HCT116 (cell line): Measurements from ENCODE around the gene NME9. TPM values are rescaled to one million over a fixed set of nuclear protein-coding genes. Genes with fewer than 3 reads are reported as not detected.

Experiments
- ATAC-seq: fragments of 200-7000 bp; cut with Tn5 transposase; 2 replicates; pipeline ENCODE4 v1.9.1; 2020; ENCODE audit warnings: mild to moderate bottlenecking, moderate library complexity
- BruUV-seq: library from RNA; stranded (reverse); fragments of 400-500 nt; replicated peaks from 2 replicates; lab custom pipeline; 2021; lab: Mats Ljungman, UMichigan
- CTCF ChIA-PET: fragments of 300-600 bp; sonication (Branson Sonifier 250); formaldehyde crosslinking; loops from one replicate; lab custom pipeline; 2021; ENCODE audit warnings: antibody characterized with exemption; lab: Charles Lee
- POLR2A ChIA-PET: fragments of 300-600, 350-600 bp; sonication (Branson Sonifier 250); formaldehyde crosslinking; loops from one replicate; lab custom pipeline; 2021; ENCODE audit warnings: antibody characterized with exemption; lab: Charles Lee
- RAD21 ChIA-PET, 2 experiments: fragments of 300-600 bp; sonication (Branson Sonifier 250); formaldehyde crosslinking; loops; one replicate each; lab custom pipeline; 2023; ENCODE audit warnings: low total read pairs in 2 of 2; ENCODE audit not compliant: uncharacterized antibody in 2 of 2, unreplicated experiment in 2 of 2, low non-redundant PET in 1 of 2; lab: Charles Lee
- DNase-seq: peaks from one replicate; pipeline ENCODE4 v3.0.0-alpha.2; 2010; ENCODE audit warnings: low read depth, low spot score
- H2AFZ ChIP-seq: fragments of 200-600 bp; shearing (Covaris generic), sonication (generic); 2 replicates; pipeline ENCODE4 v1.6.1; 2017; ENCODE audit warnings: low read depth, mixed run types, mixed read lengths, antibody characterized with exemption, low read length; ENCODE audit not compliant: poor library complexity, severe bottlenecking
- H3K27ac ChIP-seq: 2 replicates; pipeline ENCODE4 v1.5.1; 2012; ENCODE audit warnings: low read depth, low read length
- H3K27me3 ChIP-seq: fragments of 200-600 bp; sonication (generic); 2 replicates; pipeline ENCODE4 v1.6.1; 2016; ENCODE audit warnings: mixed run types, low read length, mixed read lengths; ENCODE audit not compliant: insufficient read depth
- H3K36me3 ChIP-seq, 2 experiments: fragments of 200-500 bp in 1 of 2; fragments of 200-600 bp in 1 of 2; sonication (Bioruptor generic) in 1 of 2; sonication (generic) in 1 of 2; 2 replicates each; pipeline versions ENCODE4 v1.5.1 to v1.6.1; 2014 to 2016; ENCODE audit warnings: low read length in 2 of 2, inconsistent platforms in 1 of 2, mixed read lengths in 1 of 2, mixed run types in 1 of 2; ENCODE audit not compliant: insufficient read depth in 2 of 2, control insufficient read depth in 1 of 2
- H3K4me1 ChIP-seq, 2 experiments: fragments of 200-600 bp in 1 of 2; sonication (generic) in 1 of 2; 2 replicates each; pipeline versions ENCODE4 v1.5.1 to v1.6.1; 2012 to 2017; ENCODE audit warnings: low read length in 2 of 2, inconsistent platforms in 1 of 2, mild to moderate bottlenecking in 1 of 2, mixed read lengths in 1 of 2, mixed run types in 1 of 2, moderate library complexity in 1 of 2; ENCODE audit not compliant: insufficient read depth in 2 of 2, control insufficient read depth in 1 of 2
- H3K4me2 ChIP-seq: fragments of 200-600 bp; sonication (generic); 2 replicates; pipeline ENCODE4 v1.6.1; 2017; ENCODE audit warnings: mixed run types, low read length, mixed read lengths
- H3K4me3 ChIP-seq, 2 experiments: fragments of 200-600 bp in 1 of 2; sonication (generic) in 1 of 2; replicated peaks in 1 of 2; 2 replicates each; pipeline ENCODE4 v1.5.1; 2011 to 2016; ENCODE audit warnings: low read length in 2 of 2, control low read depth in 1 of 2, low read depth in 1 of 2, mild to moderate bottlenecking in 1 of 2, mixed read lengths in 1 of 2, mixed run types in 1 of 2
- H3K79me2 ChIP-seq: fragments of 200-600 bp; sonication (generic); 2 replicates; pipeline ENCODE4 v1.6.1; 2017; ENCODE audit warnings: mild to moderate bottlenecking, mixed run types, low read length, moderate library complexity, mixed read lengths; ENCODE audit not compliant: insufficient read depth
- H3K9ac ChIP-seq: fragments of 200-600 bp; sonication (generic); 2 replicates; pipeline ENCODE4 v1.6.1; 2016; ENCODE audit warnings: low read length, mixed read lengths
- H3K9me2 ChIP-seq: fragments of 200-600 bp; sonication (generic), shearing (Covaris generic); 2 replicates; pipeline ENCODE4 v1.6.1; 2017; ENCODE audit warnings: mixed run types, mild to moderate bottlenecking, moderate library complexity; ENCODE audit not compliant: insufficient read depth
- H3K9me3 ChIP-seq, 2 experiments: fragments of 200-500 bp in 1 of 2; fragments of 200-600 bp in 1 of 2; sonication (Bioruptor generic) in 1 of 2; sonication (generic) in 1 of 2; 2 replicates each; pipeline ENCODE4 v1.6.1; 2014 to 2017; ENCODE audit warnings: low read length in 2 of 2, mixed read lengths in 2 of 2, inconsistent platforms in 1 of 2, low read depth in 1 of 2, mild to moderate bottlenecking in 1 of 2, mixed run types in 1 of 2, moderate library complexity in 1 of 2; ENCODE audit not compliant: control insufficient read depth in 1 of 2, insufficient read depth in 1 of 2
- H4K20me1 ChIP-seq: fragments of 200-600 bp; sonication (generic), shearing (Covaris generic); 2 replicates; pipeline ENCODE4 v1.6.1; 2017; ENCODE audit warnings: mixed run types, mild to moderate bottlenecking, moderate library complexity; ENCODE audit not compliant: insufficient read depth
- CEBPB ChIP-seq: IDR thresholded peaks from 2 replicates; pipeline ENCODE4 v1.6.1; 2012; ENCODE audit warnings: low read depth
- FOSL1 ChIP-seq: IDR thresholded peaks from 2 replicates; pipeline ENCODE4 v1.6.1; 2012; ENCODE audit warnings: low read depth
- POLR2AphosphoS5 ChIP-seq: IDR thresholded peaks from 2 replicates; pipeline ENCODE4 v1.6.1; 2011; ENCODE audit warnings: mild to moderate bottlenecking, low read depth, low read length, moderate library complexity
- SP1 ChIP-seq: IDR thresholded peaks from 2 replicates; pipeline ENCODE4 v1.6.1; 2012; ENCODE audit warnings: low read depth
- ZFX ChIP-seq: fragments of 450-650 bp; IDR thresholded peaks from 2 replicates; pipeline ENCODE4 v1.6.1; 2017
- ZNF274 ChIP-seq: fragments of 200-500 bp; sonication (Bioruptor generic); IDR thresholded peaks from 2 replicates; pipeline ENCODE4 v1.6.1; 2014; ENCODE audit warnings: mild to moderate bottlenecking, low read depth, low read length, inconsistent platforms
- intact Hi-C: fragments of 100-400 bp; cut with micrococcal nuclease; formaldehyde crosslinking; loops from 2 replicates; pipeline ENCODE4 v1.10.0; 2022
- total RNA-seq: library from RNA; stranded (reverse); gene quantifications from one replicate; pipeline ENCODE4 v1.2.1, GENCODE V29; 2021; ENCODE audit not compliant: unreplicated experiment
- TF ChIP-seq, protein P1 (sequence below): IDR thresholded peaks from 2 replicates; pipeline ENCODE4 v1.6.1; 2012; ENCODE audit warnings: low read depth

The NME9 gene
- total RNA-seq, 1 experiment from 2014 or later, result 0.79 TPM

DNA sequence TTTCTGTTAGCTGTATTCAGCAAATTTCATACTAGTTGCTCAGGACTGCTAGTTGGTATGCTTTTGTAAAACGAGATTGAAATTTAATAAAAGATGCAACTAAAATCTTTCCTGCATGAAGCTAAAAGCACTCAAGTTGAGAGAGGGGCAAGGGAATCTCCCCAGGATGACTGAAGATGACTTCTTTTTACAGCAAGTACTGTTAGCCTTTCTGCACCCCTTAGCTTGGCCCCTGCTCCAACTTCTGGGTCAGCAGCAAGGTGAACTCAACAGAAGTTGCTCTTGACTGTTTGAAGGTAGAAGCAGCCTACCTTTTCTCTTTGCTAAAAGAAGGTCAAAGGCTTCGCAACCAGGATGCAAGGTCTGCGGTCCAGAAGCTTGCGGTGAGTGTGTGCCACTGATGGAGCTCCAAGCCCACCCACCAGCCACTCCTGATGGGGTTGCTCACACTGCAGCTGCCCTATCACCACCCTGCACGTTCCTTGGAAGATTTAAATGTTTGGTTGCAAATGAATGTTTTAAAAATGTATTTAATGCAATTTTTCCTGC lies 32.5 kb downstream of the NME9 start:
- Histone ChIP-seq H3K36me3 (peaks cover 6 to 7% of the 10 kb centered on the region in 2 experiments; a peak in 2 of 4 replicates), H4K20me1 (no peaks in the 10 kb centered on the region), H3K9me2 (no peaks in the 10 kb centered on the region), H3K27ac (no peak overlapping the region), H3K4me1 (no peaks in the 10 kb centered on the region), H2AFZ (no peak overlapping the region), H3K9ac (no peak overlapping the region), H3K79me2 (no peaks in the 10 kb centered on the region), H3K4me2 (no peak overlapping the region), H3K4me3 (no peak overlapping the region), H3K9me3 (no peaks in the 10 kb centered on the region), H3K27me3 (no peaks in the 10 kb centered on the region)
- BruUV-seq, result no TSS peak
- intact Hi-C loops, result no loop called here
- RAD21 ChIA-PET, result no interaction called here
- ATAC-seq (no peak), DNase-seq (no peak)
- POLR2A ChIA-PET, result no interaction called here
- CTCF ChIA-PET, result no interaction called here
- TF ChIP-seq FOSL1, result no peak
- TF ChIP-seq, protein P1, sequence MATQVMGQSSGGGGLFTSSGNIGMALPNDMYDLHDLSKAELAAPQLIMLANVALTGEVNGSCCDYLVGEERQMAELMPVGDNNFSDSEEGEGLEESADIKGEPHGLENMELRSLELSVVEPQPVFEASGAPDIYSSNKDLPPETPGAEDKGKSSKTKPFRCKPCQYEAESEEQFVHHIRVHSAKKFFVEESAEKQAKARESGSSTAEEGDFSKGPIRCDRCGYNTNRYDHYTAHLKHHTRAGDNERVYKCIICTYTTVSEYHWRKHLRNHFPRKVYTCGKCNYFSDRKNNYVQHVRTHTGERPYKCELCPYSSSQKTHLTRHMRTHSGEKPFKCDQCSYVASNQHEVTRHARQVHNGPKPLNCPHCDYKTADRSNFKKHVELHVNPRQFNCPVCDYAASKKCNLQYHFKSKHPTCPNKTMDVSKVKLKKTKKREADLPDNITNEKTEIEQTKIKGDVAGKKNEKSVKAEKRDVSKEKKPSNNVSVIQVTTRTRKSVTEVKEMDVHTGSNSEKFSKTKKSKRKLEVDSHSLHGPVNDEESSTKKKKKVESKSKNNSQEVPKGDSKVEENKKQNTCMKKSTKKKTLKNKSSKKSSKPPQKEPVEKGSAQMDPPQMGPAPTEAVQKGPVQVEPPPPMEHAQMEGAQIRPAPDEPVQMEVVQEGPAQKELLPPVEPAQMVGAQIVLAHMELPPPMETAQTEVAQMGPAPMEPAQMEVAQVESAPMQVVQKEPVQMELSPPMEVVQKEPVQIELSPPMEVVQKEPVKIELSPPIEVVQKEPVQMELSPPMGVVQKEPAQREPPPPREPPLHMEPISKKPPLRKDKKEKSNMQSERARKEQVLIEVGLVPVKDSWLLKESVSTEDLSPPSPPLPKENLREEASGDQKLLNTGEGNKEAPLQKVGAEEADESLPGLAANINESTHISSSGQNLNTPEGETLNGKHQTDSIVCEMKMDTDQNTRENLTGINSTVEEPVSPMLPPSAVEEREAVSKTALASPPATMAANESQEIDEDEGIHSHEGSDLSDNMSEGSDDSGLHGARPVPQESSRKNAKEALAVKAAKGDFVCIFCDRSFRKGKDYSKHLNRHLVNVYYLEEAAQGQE, result no peak
- TF ChIP-seq CEBPB, result no peak

DNA sequence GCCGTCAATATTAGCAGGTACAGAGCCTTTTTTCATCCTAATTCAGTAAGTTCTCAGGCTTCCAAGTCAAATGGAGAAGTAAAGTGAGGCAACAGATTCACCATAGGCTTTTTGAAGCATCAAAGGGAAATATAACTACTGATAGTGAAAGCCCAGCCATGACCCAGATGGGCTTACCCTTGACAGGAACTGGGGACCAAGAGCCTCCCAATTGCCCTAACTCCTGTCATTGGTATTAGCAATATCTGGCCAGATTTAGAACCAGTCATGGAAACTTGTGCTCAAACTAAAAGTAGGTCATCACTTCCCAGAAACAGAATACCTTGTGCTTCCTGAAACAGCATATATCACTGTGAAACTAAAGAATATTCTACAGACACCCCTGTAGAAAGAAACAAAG lies 33.0 kb downstream of the NME9 start:
- H3K9me3 ChIP-seq, result no peaks in the 10 kb centered on the region
- TF ChIP-seq POLR2AphosphoS5, result no peak
- no peak for TF ChIP-seq SP1
- TF ChIP-seq ZFX, result no peak
- no peak for TF ChIP-seq ZNF274
- TF ChIP-seq, all 23 proteins: peak for 0
- intact Hi-C loops, result no loop called here
- Histone ChIP-seq H3K27me3 (no peaks in the 10 kb centered on the region), H2AFZ (no peak overlapping the region), H3K4me2 (no peak overlapping the region), H4K20me1 (no peaks in the 10 kb centered on the region), H3K36me3 (peaks cover 6 to 7% of the 10 kb centered on the region in 2 experiments; a peak in 2 of 4 replicates), H3K4me3 (no peak overlapping the region), H3K4me1 (no peaks in the 10 kb centered on the region), H3K9ac (no peak overlapping the region), H3K79me2 (no peaks in the 10 kb centered on the region), H3K27ac (no peak overlapping the region), H3K9me2 (no peaks in the 10 kb centered on the region)
- DNase-seq, result no peak
- RAD21 ChIA-PET, result no interaction called here
- POLR2A ChIA-PET, result no interaction called here
- BruUV-seq, result no TSS peak
- CTCF ChIA-PET, result no interaction called here
- no peak for ATAC-seq
